Measurements from ENCODE around the gene RNF123.

- TF ChIP-seq CTCF (IDR thresholded peaks at IDR 0.05), result no peak
- TF ChIP-seq POLR2A (IDR thresholded peaks at IDR 0.05), result no peak
Measured at GRCh38 chr3:49701388-49702077, 12.2 kb downstream of the RNF123 start.
